ENCODE data around the gene TP53. TPM values are rescaled to one million over a fixed set of nuclear protein-coding genes. Genes with fewer than 3 reads are reported as not detected.

The TP53 gene
- polyA plus RNA-seq, 1 donor from 2014 or later: 13.8 TPM

DNA sequence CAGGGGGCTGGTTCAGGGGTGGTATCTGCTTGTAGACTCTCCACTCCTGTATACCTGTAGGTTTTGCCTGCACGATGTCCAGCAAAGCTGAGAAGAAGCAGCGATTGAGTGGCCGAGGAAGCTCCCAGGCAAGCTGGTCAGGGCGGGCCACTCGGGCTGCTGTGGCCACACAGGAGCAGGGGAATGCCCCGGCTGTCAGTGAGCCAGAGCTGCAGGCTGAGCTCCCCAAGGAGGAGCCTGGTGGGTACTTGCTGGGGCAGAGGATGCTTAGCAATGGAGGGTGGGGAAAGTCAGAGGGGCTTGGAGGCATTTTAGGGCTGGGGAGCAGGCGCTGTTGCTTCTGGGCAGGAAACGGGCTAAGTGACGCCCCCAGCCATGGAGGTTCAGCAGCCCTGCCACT is 32.4 kb upstream of the TP53 start:
- H3K27ac ChIP-seq (ENCODE audit: low read length): no peak overlapping the region
- H3K9me2 ChIP-seq (ENCODE audit: insufficient read depth, low read length): no peaks in the 10 kb centered on the region
- no peaks in the 10 kb centered on the region for H3K9me3 ChIP-seq (ENCODE audit: low read length)
- no peak overlapping the region for H3K4me3 ChIP-seq (ENCODE audit: low read length)
- no peak overlapping the region for H2AFZ ChIP-seq (ENCODE audit: low read depth, low read length)
- H3K27me3 ChIP-seq (ENCODE audit: insufficient read depth, low read depth, low read length): no peaks in the 10 kb centered on the region
- no peak for TF ChIP-seq REST (IDR thresholded peaks at IDR 0.05; ENCODE audit: borderline replicate concordance)
- no peak for TF ChIP-seq MXI1 (conservative IDR thresholded peaks at IDR 0.05; ENCODE audit: poor library complexity, severe bottlenecking)
- no peak for TF ChIP-seq POLR2AphosphoS5 (IDR thresholded peaks at IDR 0.05)
- no peak for TF ChIP-seq RAD21 (conservative IDR thresholded peaks at IDR 0.05)
- no peak for TF ChIP-seq TAF1 (IDR thresholded peaks at IDR 0.05; ENCODE audit: low read depth)
- TF ChIP-seq EZH2 (IDR thresholded peaks at IDR 0.05; ENCODE audit: borderline replicate concordance, insufficient read depth, low read length, poor library complexity, severe bottlenecking): no peak
- peaks cover 6% of the 10 kb centered on the region for H3K79me2 ChIP-seq (replicated peaks; ENCODE audit: insufficient read depth, low read length)
- no peak overlapping the region for H3K4me2 ChIP-seq (ENCODE audit: low read length)
- H3F3A ChIP-seq (ENCODE audit: insufficient read depth, low read length, poor library complexity, severe bottlenecking): peaks cover 4% of the 10 kb centered on the region
- H3K36me3 ChIP-seq (ENCODE audit: insufficient read depth, low read length): no peaks in the 10 kb centered on the region
- no peaks in the 10 kb centered on the region for H4K20me1 ChIP-seq (ENCODE audit: insufficient read depth)
- no peak overlapping the region for H3K9ac ChIP-seq (ENCODE audit: low read length)

GRCh38 chr17:7717756-7718350 is 30.6 kb upstream of the TP53 start:
- TF ChIP-seq MXI1 (conservative IDR thresholded peaks at IDR 0.05; ENCODE audit: poor library complexity, severe bottlenecking): no peak
- no peak for TF ChIP-seq TAF1 (IDR thresholded peaks at IDR 0.05; ENCODE audit: low read depth)
- TF ChIP-seq SMC3 (conservative IDR thresholded peaks at IDR 0.05; ENCODE audit: poor library complexity): no peak
- no peak for TF ChIP-seq REST (IDR thresholded peaks at IDR 0.05; ENCODE audit: borderline replicate concordance)
- TF ChIP-seq, protein P1, sequence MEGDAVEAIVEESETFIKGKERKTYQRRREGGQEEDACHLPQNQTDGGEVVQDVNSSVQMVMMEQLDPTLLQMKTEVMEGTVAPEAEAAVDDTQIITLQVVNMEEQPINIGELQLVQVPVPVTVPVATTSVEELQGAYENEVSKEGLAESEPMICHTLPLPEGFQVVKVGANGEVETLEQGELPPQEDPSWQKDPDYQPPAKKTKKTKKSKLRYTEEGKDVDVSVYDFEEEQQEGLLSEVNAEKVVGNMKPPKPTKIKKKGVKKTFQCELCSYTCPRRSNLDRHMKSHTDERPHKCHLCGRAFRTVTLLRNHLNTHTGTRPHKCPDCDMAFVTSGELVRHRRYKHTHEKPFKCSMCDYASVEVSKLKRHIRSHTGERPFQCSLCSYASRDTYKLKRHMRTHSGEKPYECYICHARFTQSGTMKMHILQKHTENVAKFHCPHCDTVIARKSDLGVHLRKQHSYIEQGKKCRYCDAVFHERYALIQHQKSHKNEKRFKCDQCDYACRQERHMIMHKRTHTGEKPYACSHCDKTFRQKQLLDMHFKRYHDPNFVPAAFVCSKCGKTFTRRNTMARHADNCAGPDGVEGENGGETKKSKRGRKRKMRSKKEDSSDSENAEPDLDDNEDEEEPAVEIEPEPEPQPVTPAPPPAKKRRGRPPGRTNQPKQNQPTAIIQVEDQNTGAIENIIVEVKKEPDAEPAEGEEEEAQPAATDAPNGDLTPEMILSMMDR (IDR thresholded peaks at IDR 0.05; ENCODE audit: poor library complexity, severe bottlenecking): no peak
- TF ChIP-seq EP300 (conservative IDR thresholded peaks at IDR 0.05; ENCODE audit: poor library complexity, severe bottlenecking): no peak
- TF ChIP-seq POLR2AphosphoS5 (IDR thresholded peaks at IDR 0.05): no peak
- no peak for TF ChIP-seq EZH2 (IDR thresholded peaks at IDR 0.05; ENCODE audit: borderline replicate concordance, insufficient read depth, low read length, poor library complexity, severe bottlenecking)
- TF ChIP-seq RAD21 (conservative IDR thresholded peaks at IDR 0.05): no peak
- no peaks in the 10 kb centered on the region for H3K27me3 ChIP-seq (ENCODE audit: insufficient read depth, low read depth, low read length)
- H3K4me2 ChIP-seq (ENCODE audit: low read length): peak overlapping the region; percentile 25
- H3K36me3 ChIP-seq (ENCODE audit: insufficient read depth, low read length): no peaks in the 10 kb centered on the region
- peak overlapping the region; percentile 81 for H3K27ac ChIP-seq (ENCODE audit: low read length)
- H3K9ac ChIP-seq (ENCODE audit: low read length): peak overlapping the region; percentile 81
- peaks cover 7% of the 10 kb centered on the region for H3F3A ChIP-seq (ENCODE audit: insufficient read depth, low read length, poor library complexity, severe bottlenecking)
- H2AFZ ChIP-seq (ENCODE audit: low read depth, low read length): peak overlapping the region; percentile 65
- no peaks in the 10 kb centered on the region for H3K9me2 ChIP-seq (ENCODE audit: insufficient read depth, low read length)
- H3K4me3 ChIP-seq (ENCODE audit: low read length): peak overlapping the region; percentile 77
- no peaks in the 10 kb centered on the region for H4K20me1 ChIP-seq (ENCODE audit: insufficient read depth)
- no peaks in the 10 kb centered on the region for H3K9me3 ChIP-seq (ENCODE audit: low read length)
- H3K79me2 ChIP-seq (replicated peaks; ENCODE audit: insufficient read depth, low read length): peaks cover 6% of the 10 kb centered on the region

Measured in neural cell (in vitro differentiated cells).